Transverse colon (tissue), 4 donors: ENCODE measurements around the gene GDPD5.

ENCODE experiments used
- CTCF ChIP-seq, 5 experiments: fragments of 200-600 bp in 3 of 5; fragments of 450-650 bp in 2 of 5; sonication (generic) in 3 of 5; IDR thresholded peaks; 1 replicate in 2 of 5; 2 replicates in 3 of 5; pipeline ENCODE4 v1.5.1; 2016 to 2017; ENCODE audit warnings: antibody characterized with exemption in 5 of 5, inconsistent platforms in 3 of 5, mild to moderate bottlenecking in 2 of 5, moderate library complexity in 1 of 5
- POLR2A ChIP-seq: fragments of 450-650 bp; IDR thresholded peaks from one replicate; pipeline ENCODE4 v1.6.1; 2016; ENCODE audit warnings: antibody characterized with exemption, mild to moderate bottlenecking, moderate library complexity
- POLR2AphosphoS5 ChIP-seq, 3 donors: sonication (generic); formaldehyde crosslinking; IDR thresholded peaks; one replicate each; pipeline ENCODE4 v1.6.1; 2016; ENCODE audit warnings: antibody characterized with exemption in 3 of 3

DNA sequence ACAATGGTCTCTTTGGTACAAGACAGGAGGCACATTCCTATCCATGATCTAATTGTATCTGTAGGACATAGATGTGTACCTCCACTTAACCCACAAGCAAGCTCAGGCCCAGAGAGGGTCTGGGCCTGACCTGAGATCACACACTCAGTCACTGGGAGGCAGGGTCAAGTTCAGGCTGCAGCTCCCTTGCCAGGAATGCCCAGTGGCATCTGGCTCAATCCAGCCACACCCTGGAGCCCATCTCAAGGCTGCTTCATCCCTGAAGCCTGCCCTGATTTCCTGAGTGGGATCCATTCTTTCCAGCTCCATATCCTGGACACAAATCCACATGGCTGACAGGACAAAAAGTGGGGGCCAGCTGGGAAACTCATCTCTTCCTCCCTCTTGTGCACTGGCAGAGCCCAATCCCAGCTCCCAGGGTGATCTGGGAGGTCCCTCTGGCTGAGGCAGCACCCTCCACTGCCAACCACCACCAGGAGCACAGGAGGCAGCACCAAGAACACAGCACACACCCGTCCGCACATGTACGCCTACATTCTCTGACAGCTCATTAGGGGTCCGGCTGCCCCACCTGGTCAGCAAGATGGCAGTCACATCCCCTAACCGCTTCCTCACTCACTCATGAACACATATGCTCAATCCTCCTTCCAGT, 53.5 kb downstream of the GDPD5 start:
- TF ChIP-seq POLR2A (no peak), POLR2AphosphoS5 (IDR thresholded peaks at IDR 0.05) (no peak), CTCF (IDR thresholded peaks at IDR 0.05) (no peak)
